GM19099 (cell line): ENCODE measurements around the gene SMIM45.

ENCODE experiments used
- POLR2A ChIP-seq: IDR thresholded peaks from 3 replicates; pipeline ENCODE4 v1.6.1; 2011; ENCODE audit warnings: low read depth; ENCODE audit not compliant: insufficient read length; ENCODE audit errors: extremely low read depth

Gene SMIM45

DNA sequence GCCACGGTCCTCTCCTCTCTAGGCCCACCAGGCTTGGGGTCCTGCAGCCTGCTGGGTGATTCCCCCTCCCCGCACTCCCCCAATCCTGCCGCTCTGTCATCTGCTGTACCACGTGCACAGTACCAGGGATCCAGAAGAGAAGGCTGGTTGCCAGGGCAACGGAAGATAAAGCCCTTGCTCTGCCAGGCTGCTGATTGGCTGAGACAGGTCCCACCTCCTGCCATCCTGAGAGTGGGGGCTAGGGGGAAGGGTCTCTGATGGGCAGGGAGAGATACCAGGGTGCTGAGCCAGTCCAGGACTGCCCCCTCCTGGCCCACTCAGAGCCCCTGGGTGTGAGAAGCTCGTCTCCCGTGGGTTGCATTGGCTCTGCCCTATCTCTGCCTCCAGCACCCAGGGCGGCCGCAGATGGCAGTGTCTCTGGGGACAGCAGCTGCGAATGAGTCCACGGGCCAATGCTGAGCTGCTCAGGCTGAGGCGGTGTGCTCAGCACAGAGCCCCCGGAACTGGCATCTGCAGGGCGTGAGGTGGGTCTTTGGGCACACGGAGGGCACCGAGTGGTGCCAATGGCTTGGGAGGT is at the start of gene SMIM45:
SMIM45 (plus strand) TSS at position 253 of the 577 bp plus-strand sequence.
- no peak for TF ChIP-seq POLR2A

- TF ChIP-seq POLR2A: no peak
Measured at GRCh38 chr22:41902932-41903421, 49.0 kb upstream of the SMIM45 start.

DNA sequence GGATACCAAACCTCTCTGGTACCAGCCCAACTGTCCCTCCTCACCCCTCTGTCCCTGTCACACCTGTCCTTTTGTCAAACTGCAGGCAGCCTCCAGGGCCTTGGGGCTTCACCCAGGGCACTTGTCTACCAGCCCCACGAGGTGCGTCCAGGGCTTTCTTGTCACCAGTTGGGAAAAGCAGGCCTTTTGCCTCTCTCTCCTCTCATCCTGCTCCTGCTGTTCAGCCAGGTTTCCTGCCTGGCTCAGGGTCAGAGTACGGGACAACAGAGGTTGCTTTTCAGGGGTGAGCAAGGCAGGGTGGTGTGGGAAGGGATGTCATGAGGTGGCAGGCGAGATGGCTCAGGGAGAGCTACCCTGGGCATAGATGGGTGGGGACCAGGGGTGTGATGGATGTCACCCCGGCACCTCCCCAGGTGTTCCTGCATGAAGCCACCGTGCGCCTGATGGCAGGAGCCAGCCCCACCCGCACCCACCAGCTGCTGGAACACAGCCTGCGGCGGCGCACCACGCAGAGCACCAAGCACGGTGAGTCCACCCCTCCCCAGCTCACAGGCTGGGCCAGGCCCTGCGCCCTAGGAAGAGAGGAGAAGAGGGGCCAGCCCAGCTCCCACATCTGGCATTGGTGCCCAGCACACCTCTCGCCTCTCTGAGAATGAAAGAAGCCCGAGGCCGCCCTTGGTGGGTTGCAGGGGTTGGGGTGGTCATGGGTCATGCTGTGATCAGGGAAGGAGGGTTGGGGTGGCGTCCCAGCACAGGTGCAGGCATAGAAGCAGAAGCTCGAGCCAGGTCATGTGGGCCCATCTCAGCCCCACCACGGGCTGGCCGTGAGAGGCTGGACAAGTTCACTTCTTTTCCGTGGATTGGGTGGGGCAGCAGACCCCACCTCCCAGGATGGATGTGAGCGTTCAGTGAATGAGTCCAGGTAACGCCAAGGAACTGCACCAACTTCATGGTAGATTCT is 47.2 kb upstream of the SMIM45 start:
- no peak for TF ChIP-seq POLR2A

- TF ChIP-seq POLR2A: no peak
Measured at GRCh38 chr22:41905411-41906202, 46.3 kb upstream of the SMIM45 start.

DNA sequence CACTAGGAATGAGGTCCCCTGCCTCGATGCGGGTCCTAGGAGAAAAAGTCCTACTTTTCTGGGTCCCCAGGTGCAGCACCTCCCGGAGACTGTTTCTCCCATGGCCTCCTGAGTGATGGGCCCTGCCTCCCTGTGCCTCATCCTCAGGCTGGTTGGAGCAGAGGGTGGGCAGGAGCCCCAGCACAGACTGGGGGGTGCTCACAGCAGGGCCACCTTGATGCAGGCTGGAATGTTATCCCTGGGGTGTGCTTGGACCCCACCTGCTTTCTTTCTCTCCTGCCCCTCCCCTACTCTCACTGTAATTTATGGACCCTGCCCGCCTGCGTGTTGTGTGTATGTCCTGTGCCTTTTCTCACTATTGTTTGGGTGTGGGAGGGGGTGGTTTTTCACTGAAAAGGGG is 45.1 kb upstream of the SMIM45 start:
- no peak for TF ChIP-seq POLR2A

DNA sequence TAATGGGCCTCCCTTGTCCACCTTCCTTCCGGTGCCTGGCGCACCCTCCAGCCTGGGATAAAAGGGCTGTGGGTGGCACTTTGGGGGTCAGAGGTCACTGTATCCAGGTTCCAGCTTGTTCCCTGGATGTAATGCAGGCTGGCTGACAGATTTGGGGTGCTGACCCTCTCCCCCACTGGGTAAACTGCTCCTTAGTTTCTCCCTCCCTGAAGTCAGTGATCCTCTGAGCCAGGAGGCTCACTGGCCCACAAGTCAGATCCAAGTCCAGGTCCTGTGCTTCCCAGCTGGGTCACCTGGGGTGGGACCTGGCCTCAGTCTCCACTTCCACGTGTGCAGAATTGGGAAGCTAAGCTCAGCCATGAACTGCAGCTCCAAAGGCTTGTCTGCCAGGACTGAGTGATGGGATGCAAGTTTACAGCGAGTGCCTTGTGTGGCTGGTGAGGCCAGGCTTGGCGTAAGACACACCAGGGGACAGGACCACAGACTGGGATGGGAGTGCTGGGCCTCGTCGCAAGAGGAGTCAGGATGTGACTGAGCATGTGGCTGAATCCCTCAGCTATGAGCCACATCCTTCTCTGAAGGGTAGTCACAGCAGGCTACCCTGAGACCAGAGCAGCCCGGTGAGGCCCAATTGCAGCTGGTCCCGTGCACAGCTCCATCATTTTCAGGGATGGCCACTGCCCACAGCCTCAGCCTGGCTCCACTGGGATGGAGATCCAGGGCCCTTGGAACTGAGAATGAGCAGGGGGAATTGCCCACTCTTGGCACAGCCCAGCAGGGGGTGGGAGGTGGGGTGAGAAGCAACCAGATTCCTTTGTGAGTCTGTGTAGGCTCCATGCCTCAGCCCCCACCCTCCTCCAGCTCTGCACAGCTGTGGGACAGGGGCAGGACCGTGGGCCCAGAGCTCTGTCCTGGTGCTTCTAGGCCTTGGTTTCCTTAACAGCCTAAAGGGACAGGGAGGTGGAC is 44.2 kb upstream of the SMIM45 start:
- TF ChIP-seq POLR2A: peak; percentile 41

DNA sequence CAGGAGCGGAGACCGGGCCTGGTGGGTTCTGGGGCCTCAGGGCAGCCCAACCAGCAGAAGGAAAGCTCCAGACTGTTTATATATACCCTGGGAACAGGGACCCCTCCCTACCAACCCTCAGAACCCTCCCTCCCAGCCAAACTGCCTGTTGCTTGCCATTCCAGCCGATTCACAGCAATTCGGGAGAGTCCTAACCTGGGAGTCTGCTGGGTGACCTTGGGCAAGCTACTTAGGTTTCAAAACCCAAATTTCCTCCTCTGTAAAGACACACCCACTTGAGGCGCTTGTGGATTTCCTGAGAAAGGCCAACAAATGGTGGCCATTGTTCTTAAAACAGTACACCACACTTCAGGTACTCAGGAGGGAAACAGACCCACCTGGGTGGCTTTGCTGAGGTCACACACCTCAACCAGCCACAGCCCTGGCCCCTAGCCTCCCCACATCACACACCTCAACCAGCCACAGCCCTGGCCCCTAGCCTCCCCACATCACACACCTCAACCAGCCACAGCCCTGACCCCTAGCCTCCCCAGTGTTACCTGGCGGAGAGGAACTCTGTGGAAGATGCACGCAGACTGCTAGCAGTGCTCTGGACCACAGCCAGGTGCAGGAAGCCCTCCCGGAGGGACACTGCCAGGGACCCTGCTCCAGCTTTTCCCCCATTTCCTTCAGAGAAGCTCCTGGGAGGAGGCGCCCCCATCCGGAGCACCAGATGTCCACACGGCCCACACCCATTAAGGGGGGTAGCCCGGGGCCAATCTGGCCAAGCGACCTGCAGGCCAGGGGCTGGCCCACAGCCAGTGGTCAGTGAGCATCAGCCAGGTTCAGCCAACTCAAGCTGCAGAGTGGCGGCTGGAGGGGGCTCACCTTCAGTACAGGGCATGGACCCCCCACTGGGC is 43.3 kb upstream of the SMIM45 start:
- TF ChIP-seq POLR2A: no peak

GRCh38 chr22:41909310-41910049 is 42.5 kb upstream of the SMIM45 start:
- TF ChIP-seq POLR2A: no peak

DNA sequence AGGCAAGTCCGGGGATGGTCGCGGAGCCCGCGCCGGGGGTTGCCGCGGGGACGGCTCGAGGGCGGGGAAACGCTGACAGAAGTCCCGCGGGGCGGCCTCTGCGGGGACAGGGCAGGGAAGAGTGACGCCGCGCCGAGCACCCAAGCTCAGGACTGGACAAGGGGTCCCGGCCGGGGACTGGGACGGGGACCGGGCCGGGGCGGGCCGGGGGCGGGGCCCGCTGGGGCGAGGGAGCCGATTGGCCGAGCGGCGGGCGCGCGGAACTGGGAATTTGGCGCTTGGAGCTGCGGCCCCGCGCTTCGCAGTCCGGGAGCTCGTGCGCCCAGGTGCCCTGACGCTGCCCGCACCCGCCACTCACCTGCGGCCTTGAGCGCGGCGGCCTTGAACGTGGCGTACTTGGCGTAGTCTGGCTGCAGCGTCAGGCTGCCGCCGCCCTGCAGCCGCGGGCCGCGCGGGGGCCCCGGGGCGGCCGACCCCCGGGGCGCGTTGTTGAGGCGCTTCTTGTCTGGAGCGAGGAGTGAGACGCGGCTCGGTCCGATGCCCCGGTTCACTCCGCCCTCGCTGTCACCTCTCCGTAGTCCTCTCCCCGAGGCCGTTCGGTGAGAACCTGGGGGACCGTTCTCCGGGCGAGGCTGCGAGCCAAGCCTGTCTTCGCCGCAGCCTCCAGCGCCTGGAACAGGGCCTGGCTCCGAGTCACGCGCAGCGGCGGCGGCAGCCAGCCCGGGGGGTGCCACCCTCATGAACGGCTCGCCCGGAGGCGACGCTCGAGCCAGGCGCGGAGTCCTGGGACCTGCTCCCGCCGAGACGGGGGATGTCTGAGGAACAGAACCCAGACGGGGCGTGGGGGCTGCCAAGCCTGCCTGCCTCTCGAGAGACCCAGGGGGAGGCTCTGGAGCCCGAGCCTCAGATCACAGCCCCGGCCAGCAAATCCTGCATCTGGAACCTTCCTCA is 41.6 kb upstream of the SMIM45 start:
- no peak for TF ChIP-seq POLR2A

DNA sequence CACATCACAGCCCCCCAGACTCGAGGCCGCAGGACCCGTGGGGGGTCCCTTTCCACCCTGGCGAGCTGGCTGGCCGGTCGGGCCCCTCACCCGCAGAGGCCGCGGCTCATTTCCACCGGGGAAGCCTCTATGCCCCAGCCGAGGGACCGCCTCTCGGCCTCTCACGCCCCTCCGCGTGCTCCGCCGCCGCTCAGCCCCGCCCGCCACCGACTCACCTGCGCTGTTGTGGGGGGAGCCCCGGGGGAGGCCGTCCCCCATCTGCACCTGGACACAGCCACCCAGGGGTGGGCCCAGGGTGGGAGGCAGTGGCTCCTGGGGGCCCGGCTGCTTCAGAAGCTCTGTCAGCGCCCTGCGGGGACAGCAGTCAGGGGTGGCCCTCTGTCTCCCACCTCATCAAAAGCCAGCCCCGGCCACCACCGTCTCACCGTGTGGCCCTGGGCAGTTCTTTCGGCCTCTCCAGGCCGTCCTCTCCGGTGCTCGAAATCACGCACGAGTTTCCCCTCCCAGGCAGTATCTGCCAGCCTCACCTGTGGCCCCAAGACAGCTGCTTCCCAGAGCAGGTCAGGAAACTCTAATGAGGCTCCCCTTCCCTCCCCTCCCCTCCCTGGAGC is 40.8 kb upstream of the SMIM45 start:
- TF ChIP-seq POLR2A: no peak
